Neuronal stem cell (in vitro differentiated cells): ENCODE results near the gene LGALS13.
"Not testable (repeated sequence)": the region's sequence is repeated elsewhere in the genome, so short reads cannot be mapped to it uniquely, and the experiment has no call there.

Source experiments
- DNase-seq: peaks from one replicate; pipeline ENCODE4 v3.0.0-alpha.2; 2013; ENCODE audit warnings: low spot score
- H2AFZ ChIP-seq: one replicate; pipeline ENCODE4 v1.6.1; 2013; ENCODE audit warnings: mild to moderate bottlenecking, low read length, inconsistent platforms
- H2AK5ac ChIP-seq: 2 replicates; pipeline ENCODE4 v1.6.1; 2013; ENCODE audit warnings: low read depth, mild to moderate bottlenecking, inconsistent platforms, low read length, moderate library complexity, mixed read lengths
- H2BK120ac ChIP-seq: 2 replicates; pipeline ENCODE4 v1.6.1; 2013; ENCODE audit warnings: low read depth, mild to moderate bottlenecking, inconsistent platforms, low read length, moderate library complexity, mixed read lengths
- H2BK12ac ChIP-seq: one replicate; pipeline ENCODE4 v1.6.1; 2013; ENCODE audit warnings: low read length, inconsistent platforms
- H2BK15ac ChIP-seq: 2 replicates; pipeline ENCODE4 v1.6.1; 2013; ENCODE audit warnings: mild to moderate bottlenecking, low read length, inconsistent platforms, mixed read lengths
- H2BK5ac ChIP-seq: one replicate; pipeline ENCODE4 v1.6.1; 2013; ENCODE audit warnings: inconsistent platforms, mild to moderate bottlenecking, low read length, moderate library complexity
- H3K14ac ChIP-seq: one replicate; pipeline ENCODE4 v1.6.1; 2013; ENCODE audit warnings: low read length, inconsistent platforms
- H3K18ac ChIP-seq: 2 replicates; pipeline ENCODE4 v1.6.1; 2013; ENCODE audit warnings: low read length, inconsistent platforms
- H3K23ac ChIP-seq: 2 replicates; pipeline ENCODE4 v1.6.1; 2013; ENCODE audit warnings: low read depth, mild to moderate bottlenecking, mixed read lengths, low read length, inconsistent platforms; ENCODE audit not compliant: poor library complexity
- H3K27ac ChIP-seq: replicated peaks from 3 replicates; pipeline ENCODE4 v1.5.1; 2013; ENCODE audit warnings: low read length, inconsistent platforms
- H3K27me3 ChIP-seq, 3 experiments: 2 replicates each; pipeline ENCODE4 v1.6.1; 2013; ENCODE audit warnings: low read length in 3 of 3, mild to moderate bottlenecking in 2 of 3, inconsistent platforms in 1 of 3, low read depth in 1 of 3, mixed read lengths in 1 of 3, moderate library complexity in 1 of 3; ENCODE audit not compliant: control insufficient read depth in 3 of 3, insufficient read depth in 3 of 3
- H3K36me3 ChIP-seq, 2 donors: replicated peaks in 1 of 2; 2 replicates each; pipeline ENCODE4 v1.6.1; 2013; ENCODE audit warnings: low read length in 2 of 2; ENCODE audit not compliant: control insufficient read depth in 2 of 2, insufficient read depth in 2 of 2
- H3K4ac ChIP-seq: 2 replicates; pipeline ENCODE4 v1.6.1; 2013; ENCODE audit warnings: inconsistent platforms, mild to moderate bottlenecking, low read length, moderate library complexity
- H3K4me1 ChIP-seq, 2 donors: 1 replicate in 1 of 2; 2 replicates in 1 of 2; pipeline ENCODE4 v1.6.1; 2013; ENCODE audit warnings: low read length in 2 of 2, low read depth in 1 of 2; ENCODE audit not compliant: control insufficient read depth in 2 of 2, insufficient read depth in 1 of 2
- H3K4me2 ChIP-seq: one replicate; pipeline ENCODE4 v1.6.1; 2013; ENCODE audit warnings: mild to moderate bottlenecking, low read length, inconsistent platforms; ENCODE audit not compliant: insufficient read depth, poor library complexity, severe bottlenecking
- H3K4me3 ChIP-seq, 2 donors: 2 replicates each; pipeline ENCODE4 v1.5.1; 2013; ENCODE audit warnings: low read length in 2 of 2, mild to moderate bottlenecking in 2 of 2, inconsistent platforms in 1 of 2, moderate library complexity in 1 of 2
- H3K79me1 ChIP-seq: one replicate; pipeline ENCODE4 v1.6.1; 2013; ENCODE audit warnings: low read depth, mild to moderate bottlenecking, inconsistent platforms, low read length, moderate library complexity
- H3K9ac ChIP-seq: one replicate; pipeline ENCODE4 v1.6.1; 2013; ENCODE audit warnings: mild to moderate bottlenecking, low read depth, low read length, inconsistent platforms; ENCODE audit not compliant: poor library complexity
- H3K9me3 ChIP-seq, 2 donors: replicated peaks in 1 of 2; 2 replicates each; pipeline versions ENCODE3 to v1.6.1; 2013; ENCODE audit warnings: low read length in 2 of 2, mild to moderate bottlenecking in 2 of 2, inconsistent platforms in 1 of 2, low read depth in 1 of 2, mixed read lengths in 1 of 2, moderate library complexity in 1 of 2; ENCODE audit not compliant: control insufficient read depth in 2 of 2, insufficient read depth in 1 of 2
- H4K8ac ChIP-seq: one replicate; pipeline ENCODE4 v1.6.1; 2013; ENCODE audit warnings: low read depth, mild to moderate bottlenecking, inconsistent platforms, low read length, moderate library complexity
- H4K91ac ChIP-seq: one replicate; pipeline ENCODE4 v1.6.1; 2013; ENCODE audit warnings: low read length, low read depth, mild to moderate bottlenecking, inconsistent platforms; ENCODE audit not compliant: poor library complexity
- WGBS, 2 donors: extraction: QIAGEN DNeasy Blood & Tissue Kit; methylation state at CpG; one replicate each; pipeline ENCODE4 v1.1.7; 2013; ENCODE audit warnings: missing lambda C conversion rate in 2 of 2, mixed read lengths in 1 of 2; ENCODE audit not compliant: insufficient read length in 2 of 2, insufficient replicate concordance in 1 of 2; ENCODE audit errors: extremely low coverage in 2 of 2; 5-methylcytosine and 5-hydroxymethylcytosine counted together

The LGALS13 gene

DNA sequence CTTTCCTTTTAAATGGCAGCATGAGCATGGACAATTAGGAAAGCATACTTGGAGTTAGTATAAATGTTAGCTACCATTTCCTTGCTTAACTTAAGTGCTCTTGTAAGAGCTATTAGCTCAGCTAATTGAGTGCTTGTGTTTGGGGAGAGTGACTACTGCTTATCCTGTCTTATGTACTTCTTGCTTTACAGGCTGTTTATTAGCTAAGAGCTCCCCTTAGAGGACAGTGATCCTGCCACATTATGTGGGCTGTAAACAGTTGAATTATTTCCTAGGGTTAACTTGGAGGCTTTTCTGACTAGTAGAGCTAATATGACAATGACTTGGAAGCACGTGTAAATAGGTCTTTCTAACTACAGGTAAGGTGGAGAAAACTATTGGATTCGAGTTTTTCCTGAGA, 25.3 kb downstream of the LGALS13 start:
- not testable (repeated sequence) for H3K18ac ChIP-seq, H3K4ac ChIP-seq, H2AK5ac ChIP-seq, H2BK120ac ChIP-seq, H3K36me3 ChIP-seq, H2AFZ ChIP-seq, H3K9me3 ChIP-seq, H3K4me2 ChIP-seq, DNase-seq, H2BK15ac ChIP-seq, H3K27me3 ChIP-seq, H4K8ac ChIP-seq, H3K79me1 ChIP-seq, H3K4me3 ChIP-seq, H2BK5ac ChIP-seq, H3K27ac ChIP-seq, H4K91ac ChIP-seq, H3K4me1 ChIP-seq, H3K23ac ChIP-seq, H3K9ac ChIP-seq, H3K14ac ChIP-seq, H2BK12ac ChIP-seq
- WGBS, 2 donors: no CpG with 5 or more reads among the region's 2 CpGs

- no peak overlapping the region for H2BK5ac ChIP-seq
- no peak overlapping the region for H2BK12ac ChIP-seq
- no peak overlapping the region for H3K9ac ChIP-seq
- no peak for DNase-seq
- H2BK120ac ChIP-seq: no peak overlapping the region
- no peaks in the 10 kb centered on the region for H3K36me3 ChIP-seq
- H2AK5ac ChIP-seq: no peak overlapping the region
- no peak overlapping the region for H3K14ac ChIP-seq
- H3K4ac ChIP-seq: no peak overlapping the region
- peaks cover 0 to 1% of the 10 kb centered on the region in 2 donors for H3K4me1 ChIP-seq
- no peaks in the 10 kb centered on the region for H3K79me1 ChIP-seq
- WGBS, 2 donors: no CpG with 5 or more reads among the region's 4 CpGs
- no peak overlapping the region for H2AFZ ChIP-seq
- no peaks in the 10 kb centered on the region for H3K9me3 ChIP-seq
- no peak overlapping the region for H3K18ac ChIP-seq
- H3K4me2 ChIP-seq: no peak overlapping the region
- H4K8ac ChIP-seq: no peak overlapping the region
- no peak overlapping the region for H4K91ac ChIP-seq
- no peak overlapping the region for H3K27ac ChIP-seq
- H3K27me3 ChIP-seq: no peaks in the 10 kb centered on the region
- H2BK15ac ChIP-seq: no peak overlapping the region
- no peak overlapping the region for H3K4me3 ChIP-seq
- no peak overlapping the region for H3K23ac ChIP-seq
Observed at GRCh38 chr19:39631178-39631577, 28.9 kb downstream of the LGALS13 start.

- Histone ChIP-seq H2BK15ac (no peak overlapping the region), H3K9me3 (no peaks in the 10 kb centered on the region), H3K79me1 (no peaks in the 10 kb centered on the region), H3K27me3 (no peaks in the 10 kb centered on the region), H3K23ac (no peak overlapping the region), H2BK12ac (no peak overlapping the region), H3K4me2 (no peak overlapping the region), H3K36me3 (no peaks in the 10 kb centered on the region), H3K14ac (no peak overlapping the region), H2BK120ac (no peak overlapping the region), H2BK5ac (no peak overlapping the region), H3K4ac (no peak overlapping the region), H3K9ac (no peak overlapping the region), H3K27ac (no peak overlapping the region), H3K18ac (no peak overlapping the region), H2AFZ (no peak overlapping the region), H3K4me1 (peaks cover 0 to 1% of the 10 kb centered on the region in 2 donors), H4K91ac (no peak overlapping the region), H3K4me3 (no peak overlapping the region), H4K8ac (no peak overlapping the region), H2AK5ac (no peak overlapping the region)
- no peak for DNase-seq
- no CpG with 5 or more reads among the region's 6 CpGs for WGBS, 2 donors
Observed at GRCh38 chr19:39631626-39632025, 29.3 kb downstream of the LGALS13 start.

GRCh38 chr19:39637891-39638290, 35.6 kb downstream of the LGALS13 start:
- Histone ChIP-seq H4K8ac (no peak overlapping the region), H2AFZ (no peak overlapping the region), H2BK15ac (no peak overlapping the region), H3K4me1 (no peaks in the 10 kb centered on the region), H3K27ac (no peak overlapping the region), H2BK5ac (no peak overlapping the region), H3K18ac (no peak overlapping the region), H3K9ac (no peak overlapping the region), H3K4me2 (no peak overlapping the region), H2AK5ac (no peak overlapping the region), H3K14ac (no peak overlapping the region), H3K4ac (no peak overlapping the region), H3K27me3 (peaks cover 0 to 3% (median 2%) of the 10 kb centered on the region in 3 experiments), H3K9me3 (no peaks in the 10 kb centered on the region), H2BK120ac (no peak overlapping the region), H3K23ac (no peak overlapping the region), H3K79me1 (no peaks in the 10 kb centered on the region), H4K91ac (no peak overlapping the region), H2BK12ac (no peak overlapping the region), H3K4me3 (no peak overlapping the region), H3K36me3 (no peaks in the 10 kb centered on the region)
- no CpG with 5 or more reads among the region's 4 CpGs for WGBS, 2 donors
- DNase-seq: no peak
